NCI-H187 (cell line): ENCODE measurements around the gene CRISPLD2.
"Not testable (repeated sequence)": the region's sequence is repeated elsewhere in the genome, so short reads cannot be mapped to it uniquely, and the experiment has no call there.

Source experiments
- DNase-seq, 2 experiments: peaks; one replicate each; lab custom pipeline; 2025; lab: John Stamatoyannopoulos, UW

The CRISPLD2 gene

GRCh38 chr16:84930298-84931106 lies 110.7 kb downstream of the CRISPLD2 start:
- DNase-seq = no peak

DNA sequence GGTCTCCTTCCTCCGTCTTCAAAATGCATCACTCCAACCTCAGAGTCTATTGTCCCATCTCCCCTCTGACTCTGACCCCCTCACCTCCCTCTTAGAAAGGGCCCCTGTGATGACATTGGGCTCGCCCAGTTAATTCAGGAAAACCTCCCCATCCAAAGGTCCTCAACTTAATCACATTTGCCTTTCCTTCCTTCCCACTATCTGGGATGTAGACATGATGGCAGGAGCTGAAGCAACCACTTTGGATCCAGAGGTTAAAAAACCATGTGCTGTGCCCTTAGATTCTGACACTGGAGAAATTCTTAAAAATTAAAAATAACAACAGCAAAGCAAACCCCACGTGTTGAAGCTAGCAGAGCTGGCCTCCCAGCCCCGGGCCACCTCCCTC lies 111.3 kb downstream of the CRISPLD2 start:
- no peak for DNase-seq

DNA sequence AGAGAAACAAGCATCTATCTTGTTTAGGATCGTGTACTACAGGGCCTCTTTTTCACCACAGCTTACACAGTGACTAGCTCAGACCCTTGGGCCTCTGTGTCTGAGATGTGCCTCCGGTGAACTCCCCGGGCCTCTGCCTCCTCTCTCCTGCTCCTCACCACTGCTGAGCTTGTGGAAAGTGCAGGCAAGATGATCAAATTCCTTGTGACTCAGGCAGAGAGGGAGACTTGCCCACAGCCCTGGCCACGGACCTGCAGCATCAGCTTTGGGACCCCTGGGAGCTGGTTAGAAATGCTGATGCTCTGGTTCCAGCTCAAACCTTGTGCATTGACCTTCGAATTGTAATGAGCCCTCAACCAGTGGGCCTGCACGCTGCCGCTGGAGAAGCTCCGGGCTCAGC lies 111.7 kb downstream of the CRISPLD2 start:
- DNase-seq = no peak

DNA sequence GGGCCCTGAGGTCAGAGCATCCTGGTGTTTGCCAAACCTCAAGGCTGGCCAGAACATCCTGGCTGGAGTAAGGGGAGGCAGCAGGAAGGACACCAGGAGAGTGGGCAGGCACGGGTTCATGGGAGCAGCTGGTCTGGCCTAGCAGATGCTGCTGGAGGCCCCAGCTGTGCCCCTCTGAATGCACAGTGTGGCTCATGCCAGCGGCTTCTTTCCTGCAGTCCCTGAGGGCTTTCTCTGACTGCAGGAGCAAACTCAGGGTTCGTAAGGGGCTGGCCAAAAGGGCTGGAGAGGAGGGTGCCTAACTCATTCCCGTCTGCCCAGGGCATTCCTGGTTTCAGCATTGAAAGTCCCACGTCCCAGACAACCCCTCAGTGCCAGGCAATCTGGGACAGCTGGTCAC lies 112.9 kb downstream of the CRISPLD2 start:
- no peak for DNase-seq

DNA sequence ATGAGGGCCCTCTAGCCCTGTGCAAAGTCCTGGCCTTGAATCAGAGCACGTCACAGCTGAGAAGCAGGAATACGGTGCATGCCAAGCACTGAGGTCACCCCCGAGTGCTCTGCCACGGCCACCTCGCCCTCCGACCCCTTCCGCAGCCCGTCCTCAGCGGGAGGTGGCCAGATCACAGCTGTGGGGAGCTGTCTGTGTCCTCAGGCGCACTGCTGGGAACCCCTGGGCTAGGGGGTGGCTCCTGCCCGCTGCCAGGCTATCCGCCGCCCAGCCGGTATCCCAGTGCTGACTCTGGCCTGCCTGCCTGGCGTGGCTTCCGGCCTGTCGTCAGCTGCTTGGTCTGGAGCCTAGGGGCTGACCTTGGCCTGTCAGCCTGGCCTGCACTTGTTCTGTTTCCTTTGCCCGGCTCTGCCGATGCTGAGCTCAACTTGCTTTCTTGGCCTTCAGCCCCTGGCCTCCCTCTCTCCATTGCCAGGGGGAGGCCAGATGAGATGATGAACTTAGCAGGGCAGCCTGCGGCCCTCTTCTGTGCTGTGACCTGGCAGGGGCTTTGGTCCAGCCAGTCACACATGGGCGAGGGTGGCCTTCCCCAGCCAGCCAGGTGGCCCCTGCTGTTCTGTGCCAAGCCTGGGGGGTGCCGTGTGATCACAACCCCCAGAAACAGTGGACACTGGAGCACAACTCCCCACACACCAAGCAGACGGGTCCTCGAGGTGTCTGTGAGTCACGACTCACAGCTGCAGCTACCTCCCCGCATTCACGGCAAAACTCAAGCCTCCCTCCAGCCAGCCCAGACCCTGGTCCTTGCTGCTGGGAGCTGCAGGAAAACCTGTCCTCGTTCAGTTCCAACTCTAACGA lies 114.2 kb downstream of the CRISPLD2 start:
- DNase-seq = no peak

DNA sequence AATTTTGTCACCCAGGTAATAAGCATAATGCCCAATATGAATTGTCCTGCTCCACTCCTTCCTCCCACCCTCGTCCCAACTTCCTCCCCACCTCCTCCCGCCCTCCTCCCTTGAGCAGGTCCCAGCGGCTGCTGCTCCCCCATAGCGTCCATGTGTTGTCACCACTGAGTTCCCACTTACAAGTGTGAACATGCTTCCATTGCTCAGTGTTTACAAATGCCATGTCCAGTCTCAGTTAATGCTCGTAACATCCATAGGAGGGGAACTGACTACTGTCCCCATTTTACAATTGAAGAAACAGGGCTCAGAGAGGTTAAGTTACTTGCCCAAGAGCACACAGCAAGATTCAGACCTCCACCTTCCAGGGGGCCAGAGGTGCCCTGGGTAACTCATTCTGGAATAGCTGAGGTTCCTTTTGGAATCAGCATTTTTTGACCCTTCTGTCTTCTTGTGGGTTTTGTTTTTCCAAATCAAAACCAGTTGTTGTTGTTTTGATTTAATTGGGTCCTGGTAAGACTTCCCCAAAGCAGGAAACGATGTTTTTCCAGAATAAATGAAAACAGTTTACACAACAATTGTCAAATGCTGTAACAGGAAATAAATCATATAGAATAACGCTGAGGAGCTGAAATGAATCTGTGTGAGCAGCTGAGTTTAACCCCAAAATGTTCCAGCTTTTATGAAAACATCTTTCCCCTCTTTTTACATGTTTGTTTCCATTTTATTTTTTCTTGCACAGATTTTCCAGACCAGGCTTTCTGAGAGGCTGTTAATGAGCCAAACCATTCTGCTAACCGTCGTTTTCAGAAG lies 117.6 kb downstream of the CRISPLD2 start:
- DNase-seq = no peak

DNA sequence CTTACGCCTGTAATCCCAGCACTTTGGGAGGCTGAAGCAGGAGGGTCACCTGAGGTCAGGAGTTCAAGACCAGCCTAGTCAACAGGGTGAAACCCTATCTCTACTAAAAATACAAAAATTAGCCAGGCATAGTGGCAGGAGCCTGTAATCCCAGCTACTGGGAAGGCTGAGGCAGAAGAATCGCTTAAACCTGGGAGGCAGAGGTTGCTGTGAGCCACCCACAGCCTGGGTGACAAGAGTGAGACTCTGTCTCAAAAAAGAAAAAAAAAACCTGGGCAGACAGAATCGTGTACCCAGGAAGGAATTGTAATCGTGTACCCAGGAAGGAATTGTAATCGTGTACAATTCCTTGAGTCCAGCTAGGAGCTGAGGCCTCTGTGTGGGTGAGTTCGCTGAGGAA lies 118.8 kb downstream of the CRISPLD2 start:
- not testable (repeated sequence) for DNase-seq

GRCh38 chr16:84940670-84941551 lies 121.1 kb downstream of the CRISPLD2 start:
- DNase-seq = no peak

GRCh38 chr16:84941921-84942320 lies 122.1 kb downstream of the CRISPLD2 start:
- DNase-seq = no peak

GRCh38 chr16:84942786-84943185 lies 123.0 kb downstream of the CRISPLD2 start:
- no peak for DNase-seq

GRCh38 chr16:84943620-84944019 lies 123.8 kb downstream of the CRISPLD2 start:
- DNase-seq = no peak

DNA sequence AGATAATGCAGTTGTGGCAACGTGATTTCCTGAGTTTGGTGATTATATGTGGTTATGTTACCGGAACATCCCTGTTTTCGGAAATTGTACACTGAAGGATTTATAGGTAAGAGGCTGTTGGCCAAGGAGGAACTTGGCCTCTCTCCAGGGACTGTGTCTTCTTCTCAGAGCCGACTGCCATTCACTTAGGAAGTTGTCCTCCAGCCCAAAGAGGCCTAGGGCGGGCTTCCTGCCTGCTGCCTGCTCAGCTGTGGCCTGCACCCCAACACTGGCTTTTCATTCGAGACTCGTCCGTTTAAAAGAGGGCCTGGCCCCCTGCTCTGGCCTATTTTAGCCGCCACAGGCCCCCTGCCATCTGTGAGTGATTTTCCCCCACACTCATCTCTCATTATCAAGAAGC lies 127.2 kb downstream of the CRISPLD2 start:
- DNase-seq = no peak

DNA sequence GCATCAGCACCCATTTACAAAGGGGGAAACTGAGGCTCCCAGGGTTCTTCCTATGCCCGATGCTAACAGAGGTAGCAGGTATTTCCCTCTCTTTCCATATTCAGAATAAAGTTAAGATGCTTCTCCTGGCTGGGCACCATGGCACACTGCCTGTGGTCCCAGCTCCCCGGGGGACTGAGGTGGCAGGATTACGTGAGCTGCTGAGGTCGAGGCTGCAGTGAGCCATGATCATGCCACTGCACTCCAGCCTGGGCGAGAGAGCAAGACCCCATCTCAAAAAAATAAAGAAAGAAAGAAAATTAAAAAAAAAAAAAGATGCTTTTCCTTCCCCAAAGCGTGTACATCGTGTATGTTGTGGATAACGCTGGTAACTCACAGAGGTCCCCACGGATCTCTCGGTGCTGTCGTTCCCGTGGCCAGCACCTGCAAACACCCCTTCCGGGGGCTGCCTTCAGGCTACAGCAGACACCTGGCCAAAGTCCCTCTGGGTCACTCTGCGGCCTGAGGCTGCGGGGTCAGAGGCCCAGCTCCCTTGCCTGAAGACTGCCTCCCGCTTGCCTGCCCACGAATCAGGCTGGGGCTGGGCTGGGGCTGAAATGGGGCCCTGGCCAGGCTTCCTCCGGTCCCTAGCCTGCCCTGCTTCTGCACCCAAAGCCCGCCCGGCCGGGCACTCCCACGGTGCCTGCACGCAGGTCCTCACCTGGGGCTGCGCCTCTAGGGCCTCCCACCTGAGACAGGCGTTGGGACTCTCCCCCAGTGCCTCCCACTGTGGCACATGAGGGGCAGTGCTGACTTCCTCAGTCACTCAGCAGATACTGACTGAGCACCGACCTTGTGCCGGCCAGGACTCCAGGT lies 128.4 kb downstream of the CRISPLD2 start:
- no peak for DNase-seq

GRCh38 chr16:84948851-84949610 lies 129.2 kb downstream of the CRISPLD2 start:
- DNase-seq = no peak

DNA sequence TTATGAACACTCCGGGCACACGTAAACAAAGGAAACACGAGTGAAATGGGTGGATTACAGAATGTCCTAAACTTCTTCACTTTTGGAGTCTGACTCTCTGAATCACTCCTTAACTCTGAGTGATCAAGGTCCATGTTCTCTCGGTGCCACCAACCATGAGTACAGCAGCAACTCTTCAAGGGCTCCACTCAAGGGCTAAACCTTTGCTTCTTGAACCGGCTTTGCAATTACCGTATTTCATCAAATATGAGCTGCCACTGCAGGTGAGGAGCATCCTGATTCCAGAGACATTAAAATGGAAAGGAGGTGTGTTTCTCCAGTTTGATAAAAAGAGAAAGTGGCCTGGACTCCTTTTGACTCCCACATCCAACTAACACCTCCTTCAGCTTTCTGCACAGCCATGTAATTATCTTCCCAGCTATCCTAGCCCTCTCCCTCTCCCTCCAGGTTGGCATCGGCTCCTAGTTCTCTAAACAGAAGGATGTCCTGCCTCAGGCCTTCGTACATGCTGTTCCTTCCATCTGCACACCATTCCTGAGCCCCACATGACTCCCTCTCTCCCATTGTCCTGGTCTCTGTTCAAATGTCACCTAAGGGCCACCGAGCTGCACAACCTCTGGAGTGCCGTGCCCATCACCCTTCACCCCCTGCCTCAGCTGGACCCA lies 130.1 kb downstream of the CRISPLD2 start:
- DNase-seq = no peak

GRCh38 chr16:84950906-84951305 lies 131.1 kb downstream of the CRISPLD2 start:
- no peak for DNase-seq

- DNase-seq = peak; percentile 20 to 57
Observed at GRCh38 chr16:84952335-84953189, 132.8 kb downstream of the CRISPLD2 start.

DNA sequence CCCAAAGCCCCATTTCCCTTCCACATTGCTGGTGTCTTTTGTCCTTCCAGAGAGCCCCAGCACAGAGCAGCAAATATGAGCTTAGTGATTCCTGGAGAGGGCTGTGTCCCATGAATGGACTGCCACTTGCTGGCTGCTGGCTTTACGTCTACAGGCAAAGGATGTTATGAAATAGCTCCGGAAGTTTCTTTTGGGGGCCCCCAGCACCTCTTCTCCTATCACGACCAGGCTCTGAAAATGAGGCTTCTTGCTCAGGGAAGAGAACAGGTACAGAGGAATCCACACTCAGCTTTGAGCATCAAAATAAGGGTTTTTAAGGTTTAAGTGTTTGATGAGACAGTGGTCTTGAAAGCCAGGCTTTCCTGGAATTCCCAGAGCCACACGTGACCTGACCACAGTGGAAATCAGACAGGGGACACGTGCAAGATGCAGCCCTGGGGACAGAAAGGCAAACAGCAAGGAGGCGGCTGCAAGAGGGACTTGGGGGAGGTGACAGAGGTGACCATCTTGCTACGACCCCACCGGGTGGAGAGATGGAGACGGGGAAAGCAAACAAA lies 133.5 kb downstream of the CRISPLD2 start:
- DNase-seq = no peak
